GM18909 (cell line): ENCODE measurements around the gene COPS3.

ENCODE experiments used
- ATAC-seq: cut with Tn5 transposase; IDR thresholded peaks from one replicate; pipeline ENCODE4 v1.9.1; 2021; ENCODE audit warnings: mild to moderate bottlenecking; ENCODE audit not compliant: unreplicated experiment, poor library complexity

COPS3 gene

GRCh38 chr17:17224137-17224536, 56.9 kb downstream of the COPS3 start:
- no peak for ATAC-seq

- ATAC-seq: no peak
Observed at GRCh38 chr17:17223736-17224135, 57.3 kb downstream of the COPS3 start.

GRCh38 chr17:17221329-17221728, 59.7 kb downstream of the COPS3 start:
- no peak for ATAC-seq

GRCh38 chr17:17220529-17220928, 60.5 kb downstream of the COPS3 start:
- ATAC-seq: no peak

GRCh38 chr17:17217995-17218394, 63.1 kb downstream of the COPS3 start:
- no peak for ATAC-seq

GRCh38 chr17:17216776-17217175, 64.3 kb downstream of the COPS3 start:
- no peak for ATAC-seq

GRCh38 chr17:17216236-17216635, 64.8 kb downstream of the COPS3 start:
- no peak for ATAC-seq

- no peak for ATAC-seq
Observed at GRCh38 chr17:17215575-17215974, 65.5 kb downstream of the COPS3 start.

GRCh38 chr17:17214646-17215436, 66.2 kb downstream of the COPS3 start:
- no peak for ATAC-seq

GRCh38 chr17:17213775-17214174, 67.3 kb downstream of the COPS3 start:
- no peak for ATAC-seq

- ATAC-seq: no peak
Observed at GRCh38 chr17:17207998-17208397, 73.0 kb downstream of the COPS3 start.

- no peak for ATAC-seq
Observed at GRCh38 chr17:17206913-17207335, 74.1 kb downstream of the COPS3 start.

GRCh38 chr17:17206124-17206912, 74.7 kb downstream of the COPS3 start, which contains the start of gene PLD6:
PLD6 (minus strand) TSS chr17:17206333; CDS start chr17:17206286, 47 bp downstream.
- ATAC-seq: peak; percentile 59

- ATAC-seq: peak; percentile 47
Observed at GRCh38 chr17:17205368-17206123, 75.5 kb downstream of the COPS3 start.

GRCh38 chr17:17204635-17205231, 76.3 kb downstream of the COPS3 start:
- no peak for ATAC-seq

GRCh38 chr17:17204041-17204591, 76.9 kb downstream of the COPS3 start:
- ATAC-seq: no peak

GRCh38 chr17:17203173-17203730, 77.8 kb downstream of the COPS3 start:
- no peak for ATAC-seq

- ATAC-seq: no peak
Observed at GRCh38 chr17:17201907-17202306, 79.1 kb downstream of the COPS3 start.

- no peak for ATAC-seq
Observed at GRCh38 chr17:17201271-17201670, 79.8 kb downstream of the COPS3 start.

- no peak for ATAC-seq
Observed at GRCh38 chr17:17200831-17201230, 80.2 kb downstream of the COPS3 start.
